ENCODE measurements around the gene DCAF12.

GRCh38 chr9:34157318-34157717 lies 30.8 kb upstream of the DCAF12 start:
- TF ChIP-seq CTCF (conservative IDR thresholded peaks at IDR 0.05; ENCODE audit: low read depth, low read length) (no peak), POLR2A (IDR thresholded peaks at IDR 0.05; ENCODE audit: low read depth, low read length) (no peak), RCOR1 (IDR thresholded peaks at IDR 0.05; ENCODE audit: insufficient replicate concordance, low read length) (no peak), ELK1 (IDR thresholded peaks at IDR 0.05; ENCODE audit: borderline replicate concordance, low read depth, low read length) (no peak), MAZ (IDR thresholded peaks at IDR 0.05; ENCODE audit: borderline replicate concordance, low read depth, low read length) (no peak), CHD1 (IDR thresholded peaks at IDR 0.05; ENCODE audit: low read depth, low read length) (no peak), FOS (IDR thresholded peaks at IDR 0.05; ENCODE audit: low read depth, low read length) (no peak), NFE2L2 (IDR thresholded peaks at IDR 0.05; ENCODE audit: low read depth, low read length) (no peak)
- TF ChIP-seq, protein P1, sequence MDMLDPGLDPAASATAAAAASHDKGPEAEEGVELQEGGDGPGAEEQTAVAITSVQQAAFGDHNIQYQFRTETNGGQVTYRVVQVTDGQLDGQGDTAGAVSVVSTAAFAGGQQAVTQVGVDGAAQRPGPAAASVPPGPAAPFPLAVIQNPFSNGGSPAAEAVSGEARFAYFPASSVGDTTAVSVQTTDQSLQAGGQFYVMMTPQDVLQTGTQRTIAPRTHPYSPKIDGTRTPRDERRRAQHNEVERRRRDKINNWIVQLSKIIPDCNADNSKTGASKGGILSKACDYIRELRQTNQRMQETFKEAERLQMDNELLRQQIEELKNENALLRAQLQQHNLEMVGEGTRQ (IDR thresholded peaks at IDR 0.05; ENCODE audit: low read depth, low read length) = no peak
